HepG2 (cell line): Measurements from ENCODE around the gene PKD2L1. TPM values are rescaled to one million over a fixed set of nuclear protein-coding genes. Genes with fewer than 3 reads are reported as not detected.

Experiments
- DMTF1 ChIP-seq: sonication (generic); formaldehyde crosslinking; IDR thresholded peaks from 2 replicates; pipeline ENCODE4 v1.4.0; 2020; ENCODE audit warnings: mild to moderate bottlenecking, missing genetic modification reagents
- FOSL2 ChIP-seq: sonication (generic); formaldehyde crosslinking; IDR thresholded peaks from 2 replicates; pipeline ENCODE4 v1.4.0; 2020; ENCODE audit warnings: missing genetic modification reagents
- HOXA7 ChIP-seq: sonication (generic); formaldehyde crosslinking; IDR thresholded peaks from 2 replicates; pipeline ENCODE4 v1.8.1; 2022; ENCODE audit warnings: mild to moderate bottlenecking, missing genetic modification reagents, moderate library complexity
- JDP2 ChIP-seq: sonication (generic); formaldehyde crosslinking; IDR thresholded peaks from 2 replicates; pipeline ENCODE4 v1.8.1; 2022; ENCODE audit warnings: missing genetic modification reagents, borderline replicate concordance
- MED8 ChIP-seq: sonication (generic); formaldehyde crosslinking; IDR thresholded peaks from 2 replicates; pipeline ENCODE4 v1.8.1; 2023; ENCODE audit warnings: mild to moderate bottlenecking, missing genetic modification reagents; ENCODE audit not compliant: insufficient replicate concordance
- THAP9 ChIP-seq: sonication (generic); formaldehyde crosslinking; IDR thresholded peaks from 2 replicates; pipeline ENCODE4; 2020; ENCODE audit warnings: missing genetic modification reagents, mild to moderate bottlenecking, borderline replicate concordance
- ZBTB26 ChIP-seq: IDR thresholded peaks from 2 replicates; pipeline ENCODE4 v1.6.1; 2016; ENCODE audit warnings: missing compliant biosample characterization, missing genetic modification reagents, borderline replicate concordance
- ZBTB3 ChIP-seq: sonication (generic); formaldehyde crosslinking; IDR thresholded peaks from 2 replicates; pipeline ENCODE4 v1.4.0; 2020; ENCODE audit warnings: low read depth, mild to moderate bottlenecking, moderate library complexity, missing genetic modification reagents, borderline replicate concordance
- ZNF101 ChIP-seq: sonication (generic); formaldehyde crosslinking; IDR thresholded peaks from 2 replicates; pipeline ENCODE4 v1.4.0; 2020; ENCODE audit warnings: mild to moderate bottlenecking, low read depth, missing genetic modification reagents, borderline replicate concordance
- ZNF281 ChIP-seq: sonication (generic); formaldehyde crosslinking; IDR thresholded peaks from 2 replicates; pipeline ENCODE4 v1.4.0; 2020; ENCODE audit warnings: missing genetic modification reagents, borderline replicate concordance
- ZNF335 ChIP-seq: sonication (generic); formaldehyde crosslinking; IDR thresholded peaks from 2 replicates; pipeline ENCODE4 v1.4.0; 2020; ENCODE audit warnings: missing genetic modification reagents
- ZNF563 ChIP-seq: sonication (generic); formaldehyde crosslinking; IDR thresholded peaks from 2 replicates; pipeline ENCODE4 v1.8.0; 2022; ENCODE audit warnings: mild to moderate bottlenecking, moderate library complexity, missing genetic modification reagents
- ZNF574 ChIP-seq: sonication (generic); formaldehyde crosslinking; IDR thresholded peaks from 2 replicates; pipeline ENCODE4 v1.4.0; 2020; ENCODE audit warnings: missing genetic modification reagents
- ZNF841 ChIP-seq: sonication (generic); formaldehyde crosslinking; IDR thresholded peaks from 2 replicates; pipeline ENCODE4 v1.8.1; 2023; ENCODE audit warnings: missing genetic modification reagents, borderline replicate concordance
- ZSCAN20 ChIP-seq: sonication (generic); formaldehyde crosslinking; IDR thresholded peaks from 2 replicates; pipeline ENCODE4 v1.4.0; 2020; ENCODE audit warnings: missing genetic modification reagents, mild to moderate bottlenecking, borderline replicate concordance
- ZSCAN30 ChIP-seq: sonication (generic); formaldehyde crosslinking; IDR thresholded peaks from 2 replicates; pipeline ENCODE4 v1.5.0; 2020; ENCODE audit warnings: mild to moderate bottlenecking, missing genetic modification reagents
- polyA plus RNA-seq, 8 experiments: library from polyadenylated mRNA; depleted of rRNA in 3 of 8; stranded (reverse) in 7 of 8; unstranded in 1 of 8; fragments of >200 nt; fragmentation: Illumina TruSeq in 4 of 8; extraction: Trizol in 4 of 8; gene quantifications; 2 replicates each; pipeline versions ENCODE4 v1.2.1 to v1.2.3, GENCODE V29; 2011 to 2016; ENCODE audit warnings: low read depth in 4 of 8, missing spikeins in 1 of 8, mixed read lengths in 1 of 8; ENCODE audit not compliant: insufficient read depth in 1 of 8
- total RNA-seq, 5 experiments: library from RNA; depleted of rRNA; stranded (reverse); fragments of >200 nt; fragmentation: Illumina TruSeq; extraction: Trizol; gene quantifications; 2 replicates each; pipeline ENCODE4 v1.2.3, GENCODE V29; 2016; ENCODE audit warnings: low read depth in 1 of 5

PKD2L1 gene
- total and polyA plus RNA-seq, 2 of the 13 experiments (the other 11 are each of a cell fraction or from before 2014, with no cell fraction given) = 0.07 to 0.15 TPM

- TF ChIP-seq ZBTB3 (CRISPR knock-in tag) (no peak), ZNF101 (CRISPR knock-in tag) (no peak), HOXA7 (CRISPR knock-in tag) (0 out of 2 replicates have a peak, but pooled peaks have one; percentile 70), FOSL2 (no peak), MED8 (CRISPR knock-in tag) (no peak), JDP2 (CRISPR knock-in tag) (no peak), ZNF574 (CRISPR knock-in tag) (no peak), ZSCAN30 (CRISPR knock-in tag) (no peak), ZNF281 (CRISPR knock-in tag) (peak; percentile 66; the same call in 1 of the 2 replicates), ZNF563 (CRISPR knock-in tag) (no peak), THAP9 (CRISPR knock-in tag) (no peak), ZBTB26 (CRISPR knock-in tag) (no peak), DMTF1 (peak; percentile 8; the same call in 1 of the 2 replicates), ZNF335 (no peak), ZNF841 (0 out of 2 replicates have a peak, but pooled peaks have one; percentile 58), ZSCAN20 (CRISPR knock-in tag) (no peak)
Measured at GRCh38 chr10:100347568-100348195, 17.7 kb upstream of the PKD2L1 start (continued).
